Endothelial cell of umbilical vein (primary cell): ENCODE measurements around the gene KDM7A. TPM values are rescaled to one million over a fixed set of nuclear protein-coding genes. Genes with fewer than 3 reads are reported as not detected.

Source experiments
- BruUV-seq: library from RNA; stranded (reverse); fragments of 400-500 nt; replicated peaks from 2 replicates; lab custom pipeline; 2021; lab: Mats Ljungman, UMichigan
- CTCF ChIA-PET: fragments of 300-600, 350-600 bp; sonication (Branson Sonifier 250); formaldehyde crosslinking; loops from one replicate; lab custom pipeline; 2021; ENCODE audit warnings: antibody characterized with exemption, inconsistent platforms; lab: Charles Lee
- POLR2A ChIA-PET: fragments of 300-600, 350-600 bp; sonication (Branson Sonifier 250); formaldehyde crosslinking; loops from one replicate; lab custom pipeline; 2021; ENCODE audit warnings: antibody characterized with exemption, inconsistent platforms; lab: Charles Lee
- DNase-seq: peaks from one replicate; pipeline ENCODE4 v3.0.0-alpha.2; 2011; ENCODE audit warnings: low read depth, low spot score
- FAIRE-seq: peaks from 2 replicates; lab custom pipeline; 2011; peaks lifted over from hg19 to GRCh38; lab: Jason Lieb, UNC
- H2AFZ ChIP-seq: 2 replicates; pipeline ENCODE4 v1.6.0; 2012; ENCODE audit warnings: low read depth, low read length, control low read depth, inconsistent platforms
- H3K27ac ChIP-seq: 2 replicates; pipeline ENCODE4 v1.5.1; 2011; ENCODE audit warnings: low read depth, mild to moderate bottlenecking, control low read depth, low read length, moderate library complexity; ENCODE audit not compliant: insufficient read depth
- H3K27me3 ChIP-seq, 2 experiments: 2 replicates each; pipeline versions ENCODE4 v1.6.0 to v1.6.1; 2011; ENCODE audit warnings: low read length in 2 of 2, mixed read lengths in 1 of 2; ENCODE audit not compliant: control insufficient read depth in 2 of 2, insufficient read depth in 2 of 2
- H3K36me3 ChIP-seq, 2 experiments: 2 replicates in 1 of 2; 3 replicates in 1 of 2; pipeline ENCODE4 v1.5.1; 2011; ENCODE audit warnings: low read length in 2 of 2, mild to moderate bottlenecking in 1 of 2, moderate library complexity in 1 of 2; ENCODE audit not compliant: control insufficient read depth in 2 of 2, insufficient read depth in 2 of 2; ENCODE audit errors: extremely low read depth in 1 of 2
- H3K4me1 ChIP-seq: 3 replicates; pipeline ENCODE4 v1.5.1; 2011; ENCODE audit warnings: mild to moderate bottlenecking, low read length; ENCODE audit not compliant: control insufficient read depth, insufficient read depth; ENCODE audit errors: extremely low read depth
- H3K4me2 ChIP-seq: 2 replicates; pipeline ENCODE4 v1.6.1; 2011; ENCODE audit warnings: low read length, control low read depth, mixed read lengths; ENCODE audit not compliant: insufficient read depth
- H3K4me3 ChIP-seq, 3 experiments: fragments of 200-600 bp in 1 of 3; sonication (generic), shearing (Covaris generic) in 1 of 3; replicated peaks in 1 of 3; 2 replicates each; pipeline ENCODE4 v1.5.1; 2011 to 2016; ENCODE audit warnings: control low read depth in 3 of 3, low read length in 3 of 3, mild to moderate bottlenecking in 2 of 3, inconsistent platforms in 1 of 3, low read depth in 1 of 3, moderate library complexity in 1 of 3; ENCODE audit not compliant: insufficient read depth in 1 of 3
- H3K79me2 ChIP-seq: 2 replicates; pipeline ENCODE4 v1.6.0; 2012; ENCODE audit warnings: low read length, inconsistent platforms; ENCODE audit not compliant: control insufficient read depth, insufficient read depth
- H3K9ac ChIP-seq: replicated peaks from 2 replicates; pipeline ENCODE3; 2011; ENCODE audit warnings: low read length, control low read depth; ENCODE audit not compliant: insufficient read depth; ENCODE audit errors: extremely low read depth
- H3K9me1 ChIP-seq: replicated peaks from 3 replicates; pipeline ENCODE4 v1.6.0; 2011; ENCODE audit warnings: mild to moderate bottlenecking, low read length; ENCODE audit not compliant: control insufficient read depth, insufficient read depth; ENCODE audit errors: extremely low read depth
- H3K9me3 ChIP-seq: replicated peaks from 2 replicates; pipeline ENCODE4 v1.5.1; 2012; ENCODE audit warnings: low read length, inconsistent platforms; ENCODE audit not compliant: control insufficient read depth, insufficient read depth
- H4K20me1 ChIP-seq: replicated peaks from 2 replicates; pipeline ENCODE3; 2011; ENCODE audit warnings: mild to moderate bottlenecking, low read length; ENCODE audit not compliant: control insufficient read depth, insufficient read depth; ENCODE audit errors: extremely low read depth
- CTCF ChIP-seq, 2 donors: IDR thresholded peaks; 1 replicate in 1 of 2; 2 replicates in 1 of 2; pipeline ENCODE4 v1.5.1; 2011; ENCODE audit warnings: low read length in 2 of 2, mild to moderate bottlenecking in 2 of 2, moderate library complexity in 2 of 2, control low read depth in 1 of 2, inconsistent platforms in 1 of 2, low read depth in 1 of 2; ENCODE audit not compliant: insufficient read depth in 1 of 2; ENCODE audit errors: extremely low read depth in 1 of 2
- EZH2 ChIP-seq: IDR thresholded peaks from 2 replicates; pipeline ENCODE4 v1.6.1; 2012; ENCODE audit warnings: borderline replicate concordance, low read depth, mild to moderate bottlenecking, moderate library complexity, low read length, inconsistent platforms; ENCODE audit not compliant: severe bottlenecking
- FOS ChIP-seq: IDR thresholded peaks from 2 replicates; pipeline ENCODE4 v1.6.1; 2011; ENCODE audit warnings: mild to moderate bottlenecking, low read length, moderate library complexity, borderline replicate concordance; ENCODE audit not compliant: insufficient read depth
- GATA2 ChIP-seq: IDR thresholded peaks from 2 replicates; pipeline ENCODE4 v1.7.0; 2011; ENCODE audit warnings: low read depth, mild to moderate bottlenecking, moderate library complexity, mixed read lengths, low read length; ENCODE audit not compliant: insufficient read length, insufficient read depth
- JUN ChIP-seq: IDR thresholded peaks from 2 replicates; pipeline ENCODE4 v1.6.1; 2011; ENCODE audit warnings: borderline replicate concordance, low read depth; ENCODE audit not compliant: insufficient read length, insufficient read depth
- MAX ChIP-seq: IDR thresholded peaks from 2 replicates; pipeline ENCODE4 v1.6.1; 2011; ENCODE audit not compliant: insufficient read depth, insufficient read length
- MYC ChIP-seq: IDR thresholded peaks from one replicate; pipeline ENCODE4 v1.6.1; 2011; ENCODE audit warnings: mild to moderate bottlenecking, low read depth, low read length
- POLR2A ChIP-seq: IDR thresholded peaks from 2 replicates; pipeline ENCODE4 v1.6.1; 2012; ENCODE audit warnings: low read depth, mild to moderate bottlenecking, control low read depth, low read length
- POLR2AphosphoS5 ChIP-seq: IDR thresholded peaks from 2 replicates; pipeline ENCODE4 v1.6.1; 2012; ENCODE audit warnings: low read depth, mild to moderate bottlenecking, control low read depth, low read length, moderate library complexity; ENCODE audit not compliant: insufficient read depth
- dilution Hi-C: fragments of 300-500 bp; cut with MboI; formaldehyde crosslinking; loops from one replicate; pipeline ENCODE4 v1.15.0; 2019; ENCODE audit warnings: low sequenced_read_pairs; ENCODE audit not compliant: extremely low pct_ligation_motif_present
- intact Hi-C: fragments of 100-400 bp; cut with micrococcal nuclease; formaldehyde crosslinking; loops from one replicate; pipeline ENCODE4 v1.10.0; 2022
- polyA plus RNA-seq, 4 experiments: library from polyadenylated mRNA; depleted of rRNA in 3 of 4; stranded (reverse) in 3 of 4; unstranded in 1 of 4; fragments of >200 nt; gene quantifications; 2 replicates each; pipeline versions ENCODE4 v1.2.1 to v1.2.3, GENCODE V29; 2011 to 2012; ENCODE audit warnings: missing spikeins in 1 of 4
- total RNA-seq: library from RNA; stranded (reverse); gene quantifications from 2 replicates; pipeline ENCODE4 v1.2.3, GENCODE V29; 2021

KDM7A gene
- total and polyA plus RNA-seq, 2 donors (not counting 3 experiments of a cell fraction or from before 2014, with no cell fraction given): 2.4 to 7.3 TPM

GRCh38 chr7:140197218-140197890 is 20.6 kb upstream of the KDM7A start:
- POLR2A ChIA-PET: no interaction called here
- Histone ChIP-seq H3K4me1 (peaks cover 6% of the 10 kb centered on the region), H2AFZ (no peak overlapping the region), H3K27me3 (peaks cover under 1 to 2% of the 10 kb centered on the region in 2 experiments), H3K9me1 (no peaks in the 10 kb centered on the region), H3K27ac (no peak overlapping the region), H3K9ac (no peak overlapping the region), H3K9me3 (no peaks in the 10 kb centered on the region), H3K79me2 (no peaks in the 10 kb centered on the region), H3K4me3 (no peak overlapping the region), H3K4me2 (no peak overlapping the region), H4K20me1 (no peaks in the 10 kb centered on the region), H3K36me3 (no peaks in the 10 kb centered on the region)
- CTCF ChIA-PET: interaction anchor here (0.8 to 1.1 kb wide), 2 partner anchors 16 to 119 kb away, joined by 3 read pairs; no protein-coding TSS in a partner anchor
- TF ChIP-seq JUN: no peak
- TF ChIP-seq FOS: no peak
- no peak for TF ChIP-seq EZH2
- TF ChIP-seq POLR2A: no peak
- no peak for TF ChIP-seq MYC
- no peak for TF ChIP-seq CTCF (IDR thresholded peaks at IDR 0.05; ENCODE audit: extremely low read depth in 1 of 2, insufficient read depth in 1 of 2, low read depth in 1 of 2, low read length in 2 of 2)
- no peak for TF ChIP-seq POLR2AphosphoS5
- no peak for TF ChIP-seq MAX
- TF ChIP-seq GATA2: no peak
- intact Hi-C loops (no loop called here), dilution Hi-C loops (no loop called here)
- no peak for FAIRE-seq
- no peak for DNase-seq
- BruUV-seq: no TSS peak
